CD4-positive, alpha-beta T cell (primary cell): ENCODE measurements around the gene HMG20B. TPM values are rescaled to one million over a fixed set of nuclear protein-coding genes. Genes with fewer than 3 reads are reported as not detected.

Source experiments
- ATAC-seq: fragments of 200-7000 bp; cut with Tn5 transposase; one replicate; pipeline ENCODE4 v1.10.0; 2022; ENCODE audit warnings: mild to moderate bottlenecking; ENCODE audit not compliant: poor library complexity
- CTCF ChIA-PET: fragments of 350-600 bp; sonication (Branson Sonifier 250); formaldehyde crosslinking; loops from one replicate; lab custom pipeline; 2021; ENCODE audit warnings: antibody characterized with exemption, inconsistent platforms; lab: Charles Lee
- POLR2A ChIA-PET: fragments of 350-600 bp; sonication (Branson Sonifier 250); formaldehyde crosslinking; loops from one replicate; lab custom pipeline; 2021; ENCODE audit warnings: antibody characterized with exemption, inconsistent platforms; lab: Charles Lee
- DNase-seq, 14 experiments: peaks; one replicate each; pipeline ENCODE4 v3.0.0-alpha.2; 2013 to 2020; ENCODE audit warnings: mixed read lengths in 2 of 14
- H3K27ac ChIP-seq, 2 donors: one replicate each; pipeline versions ENCODE4 v1.5.1 to v1.7.0; 2013; ENCODE audit warnings: low read length in 2 of 2, low read depth in 1 of 2, mild to moderate bottlenecking in 1 of 2
- H3K27me3 ChIP-seq, 2 experiments: 1 replicate in 1 of 2; 2 replicates in 1 of 2; pipeline versions ENCODE4 v1.6.1 to v1.7.0; 2013; ENCODE audit warnings: low read length in 2 of 2, control low read depth in 1 of 2, mild to moderate bottlenecking in 1 of 2, moderate library complexity in 1 of 2; ENCODE audit not compliant: insufficient read depth in 2 of 2, control insufficient read depth in 1 of 2
- H3K36me3 ChIP-seq: one replicate; pipeline ENCODE4 v1.6.1; 2013; ENCODE audit warnings: low read length, control low read depth; ENCODE audit not compliant: insufficient read depth
- H3K4me1 ChIP-seq: one replicate; pipeline ENCODE4 v1.6.1; 2013; ENCODE audit warnings: low read length, control low read depth; ENCODE audit not compliant: insufficient read depth
- H3K4me3 ChIP-seq: one replicate; pipeline ENCODE4 v1.5.1; 2013; ENCODE audit warnings: mild to moderate bottlenecking, low read length, moderate library complexity
- H3K9me3 ChIP-seq, 2 experiments: 1 replicate in 1 of 2; 2 replicates in 1 of 2; pipeline versions ENCODE4 v1.6.1 to v1.7.0; 2013; ENCODE audit warnings: low read length in 2 of 2, mild to moderate bottlenecking in 2 of 2, control low read depth in 1 of 2, moderate library complexity in 1 of 2; ENCODE audit not compliant: control insufficient read depth in 1 of 2, insufficient read depth in 1 of 2
- H3K27ac Mint-ChIP-seq: one replicate; pipeline ENCODE4 v1.8.0; 2020; ENCODE audit warnings: mixed read lengths
- H3K27me3 Mint-ChIP-seq: one replicate; pipeline ENCODE4 v1.8.0; 2021; ENCODE audit warnings: mixed read lengths
- H3K36me3 Mint-ChIP-seq: one replicate; pipeline ENCODE4 v1.8.0; 2021; ENCODE audit warnings: low read depth, mixed read lengths
- H3K4me1 Mint-ChIP-seq: one replicate; pipeline ENCODE4 v1.8.0; 2021; ENCODE audit warnings: low read depth, mixed read lengths
- H3K4me3 Mint-ChIP-seq: one replicate; pipeline ENCODE4 v1.8.0; 2020; ENCODE audit warnings: mild to moderate bottlenecking, mixed read lengths
- H3K9me3 Mint-ChIP-seq: one replicate; pipeline ENCODE4 v1.8.0; 2020; ENCODE audit warnings: mixed read lengths
- CTCF ChIP-seq: fragments of 200-600 bp; IDR thresholded peaks from one replicate; pipeline ENCODE4 v1.8.0; 2022; ENCODE audit warnings: antibody characterized with exemption, mild to moderate bottlenecking
- intact Hi-C, 2 experiments: fragments of 100-400 bp; cut with DNase I in 1 of 2; cut with micrococcal nuclease in 1 of 2; formaldehyde crosslinking; loops; one replicate each; pipeline versions ENCODE4 v1.15.1 to v1.9.0; 2023 to 2025; cut with DNase I, micrococcal nuclease
- total RNA-seq, 174 experiments: library from RNA in 2 of 174; stranded (reverse) in 2 of 174; gene quantifications; one replicate each; pipeline ENCODE4 v1.2.3 and lab custom pipeline; 2021 to 2026

The HMG20B gene
- total RNA-seq, 2 experiments from 2014 or later, result 34.3 to 36.6 TPM

DNA sequence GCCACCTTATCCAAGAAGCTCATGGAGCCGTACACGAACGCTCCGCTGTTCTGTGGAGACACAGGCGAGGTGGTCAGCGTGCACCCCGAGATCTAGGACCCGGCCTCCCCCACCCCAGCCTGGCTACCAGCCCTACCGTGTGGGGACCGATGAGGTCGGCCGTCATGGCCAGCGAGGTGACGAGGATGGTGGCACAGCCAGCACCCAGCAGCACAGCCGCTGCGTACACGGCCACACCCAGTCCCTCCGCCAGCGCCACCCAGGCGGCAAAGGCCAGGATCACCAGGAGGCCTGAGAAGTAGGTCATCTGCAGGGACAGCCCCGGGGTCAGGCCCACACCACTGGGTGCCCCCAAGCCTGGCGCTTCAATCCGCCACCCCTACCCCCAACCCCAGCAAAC, 26.6 kb upstream of the HMG20B start:
- Histone ChIP-seq H3K36me3 (peaks cover 47% of the 10 kb centered on the region), H3K9me3 (no peaks in the 10 kb centered on the region), H3K4me1 (peaks cover 21% of the 10 kb centered on the region), H3K27me3 (no peaks in the 10 kb centered on the region), H3K27ac (no peak overlapping the region), H3K4me3 (no peak overlapping the region)
- CTCF ChIA-PET, result interaction anchor here (1.7 to 1.9 kb wide), 3 partner anchors 8 to 39 kb away, joined by 6 to 33 read pairs (median 18); partner anchors contain the start of genes GIPC3 and MFSD12
- POLR2A ChIA-PET, result interaction anchor here (2.7 to 3.7 kb wide), 2 partner anchors 8 to 11 kb away, joined by 19 to 21 read pairs; partner anchors contain the start of gene MFSD12
- no peak overlapping the region for H3K4me3 Mint-ChIP-seq
- H3K4me1 Mint-ChIP-seq, result peaks cover 14% of the 10 kb centered on the region
- DNase-seq (peak in 1 of 14 experiments; percentile 35), ATAC-seq (no peak)
- intact Hi-C loops, result loop anchor here (5.0 kb wide), 2 partner anchors 39 to 41 kb away; partner anchors contain the start of genes FZR1 (in 1 of the 2) and GIPC3 (in 1 of the 2)
- no peak overlapping the region for H3K27ac Mint-ChIP-seq
- no peak for TF ChIP-seq CTCF
- no peaks in the 10 kb centered on the region for H3K9me3 Mint-ChIP-seq
- H3K27me3 Mint-ChIP-seq, result no peaks in the 10 kb centered on the region
- H3K36me3 Mint-ChIP-seq, result peaks cover 24% of the 10 kb centered on the region

DNA sequence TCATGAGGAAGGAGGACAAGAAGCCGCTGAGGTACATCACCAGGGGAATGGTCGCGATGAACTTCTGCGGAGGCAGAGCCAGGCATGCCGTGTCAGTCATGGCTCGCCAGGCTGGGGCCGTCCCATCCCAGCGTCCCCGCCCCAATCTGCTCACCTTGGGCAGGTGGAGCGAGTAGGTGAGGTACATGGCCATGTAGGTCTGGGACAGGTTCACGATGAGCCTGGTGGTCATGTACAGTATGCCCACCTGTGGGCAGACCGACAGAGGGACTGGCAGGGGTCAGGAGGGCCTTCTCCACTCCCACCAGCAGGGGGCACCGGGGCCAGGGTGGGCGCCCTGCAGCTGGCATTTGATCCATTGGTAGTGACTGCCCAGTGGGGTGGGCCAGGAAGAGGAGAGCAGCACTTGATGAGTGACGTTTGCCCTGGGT, 25.4 kb upstream of the HMG20B start:
- H3K27ac Mint-ChIP-seq, result no peak overlapping the region
- no peak overlapping the region for H3K4me3 Mint-ChIP-seq
- Histone ChIP-seq H3K27me3 (no peaks in the 10 kb centered on the region), H3K4me1 (peaks cover 29% of the 10 kb centered on the region), H3K36me3 (peaks cover 47% of the 10 kb centered on the region), H3K9me3 (no peaks in the 10 kb centered on the region), H3K27ac (no peak overlapping the region), H3K4me3 (no peak overlapping the region)
- peak in 7 of 14 experiments; percentile 21 to 59 (median 42) for DNase-seq
- ChIA-PET CTCF (interaction anchor here (1.0 to 1.1 kb wide), 2 partner anchors 9 to 26 kb away, joined by 3 read pairs; no protein-coding TSS in a partner anchor), POLR2A (interaction anchor here (0.7 to 3.7 kb wide), 2 partner anchors 10 kb away, joined by 3 to 21 read pairs; partner anchors contain the start of gene MFSD12)
- peak; percentile 16 for ATAC-seq
- H3K9me3 Mint-ChIP-seq, result no peaks in the 10 kb centered on the region
- TF ChIP-seq CTCF, result peak; percentile 56
- H3K27me3 Mint-ChIP-seq, result no peaks in the 10 kb centered on the region
- intact Hi-C loops, result loop anchor here (5.0 kb wide), 2 partner anchors 40 kb away; partner anchors contain the start of genes FZR1 (in 1 of the 2) and GIPC3 (in 1 of the 2)
- peaks cover 20% of the 10 kb centered on the region for H3K4me1 Mint-ChIP-seq
- H3K36me3 Mint-ChIP-seq, result peaks cover 29% of the 10 kb centered on the region

DNA sequence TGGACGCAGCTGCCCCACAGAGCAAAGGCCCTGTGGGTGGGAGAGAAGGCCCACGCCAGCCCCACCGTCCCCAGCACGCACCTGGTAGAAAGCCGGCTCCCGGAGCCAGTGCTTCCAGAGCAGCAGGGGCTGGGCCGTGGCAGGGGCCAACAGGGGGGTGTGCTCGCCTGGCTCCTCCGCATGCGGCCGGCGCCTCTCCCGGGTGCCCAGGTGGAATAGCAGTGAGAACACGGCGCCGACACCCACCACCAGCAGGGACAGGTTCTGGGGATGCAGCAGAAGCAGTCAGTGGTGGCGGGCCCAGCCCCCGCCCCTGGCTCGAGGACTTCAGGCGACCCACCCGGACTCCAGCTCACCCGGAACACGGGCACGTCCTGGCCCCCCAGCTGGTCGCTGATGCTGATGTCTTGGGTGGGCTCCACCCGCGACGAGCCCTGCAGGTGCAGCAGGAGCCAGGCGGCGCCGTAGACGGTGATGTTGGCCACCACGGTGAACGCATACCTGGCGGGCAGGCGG, 24.9 kb upstream of the HMG20B start:
- Mint-ChIP-seq H3K27me3 (no peaks in the 10 kb centered on the region), H3K36me3 (peaks cover 29% of the 10 kb centered on the region), H3K9me3 (no peaks in the 10 kb centered on the region), H3K4me1 (peaks cover 20% of the 10 kb centered on the region), H3K4me3 (no peak overlapping the region), H3K27ac (no peak overlapping the region)
- no peak for ATAC-seq
- Histone ChIP-seq H3K4me1 (peaks cover 34% of the 10 kb centered on the region), H3K9me3 (no peaks in the 10 kb centered on the region), H3K27me3 (no peaks in the 10 kb centered on the region), H3K4me3 (no peak overlapping the region), H3K36me3 (peaks cover 45% of the 10 kb centered on the region), H3K27ac (no peak overlapping the region)
- intact Hi-C loops, result loop anchor here (5.0 kb wide), 2 partner anchors 39 to 41 kb away; partner anchors contain the start of genes FZR1 (in 1 of the 2) and GIPC3 (in 1 of the 2)
- DNase-seq, result peak in 1 of 14 experiments; percentile 35
- ChIA-PET CTCF (interaction anchor here (1.0 to 1.1 kb wide), 2 partner anchors 9 to 26 kb away, joined by 3 read pairs; no protein-coding TSS in a partner anchor), POLR2A (interaction anchor here (0.7 to 1.3 kb wide), 2 partner anchors 9 to 10 kb away, joined by 3 read pairs; no protein-coding TSS in a partner anchor)
- peak; percentile 4 for TF ChIP-seq CTCF
